CD14-positive monocyte (primary cell): ENCODE results near the gene PDE8A. TPM values are rescaled to one million over a fixed set of nuclear protein-coding genes. Genes with fewer than 3 reads are reported as not detected.

Source experiments
- DNase-seq, 3 donors: peaks; one replicate each; pipeline ENCODE4 v3.0.0-alpha.2; 2011 to 2022
- H2AFZ ChIP-seq: 2 replicates; pipeline ENCODE4 v1.6.0; 2012; ENCODE audit warnings: mild to moderate bottlenecking, low read depth, low read length, inconsistent platforms; ENCODE audit not compliant: insufficient read depth, poor library complexity, severe bottlenecking
- H3K27ac ChIP-seq, 2 donors: 1 replicate in 1 of 2; 2 replicates in 1 of 2; pipeline ENCODE4 v1.5.1; 2012 to 2013; ENCODE audit warnings: low read length in 2 of 2, control low read depth in 1 of 2, inconsistent platforms in 1 of 2, low read depth in 1 of 2, mild to moderate bottlenecking in 1 of 2
- H3K27me3 ChIP-seq, 2 donors: one replicate each; pipeline versions ENCODE4 v1.6.0 to v1.6.1; 2011 to 2013; ENCODE audit warnings: low read length in 2 of 2; ENCODE audit not compliant: control insufficient read depth in 2 of 2, insufficient read depth in 2 of 2
- H3K36me3 ChIP-seq, 2 donors: replicated peaks in 1 of 2; 1 replicate in 1 of 2; 2 replicates in 1 of 2; pipeline versions ENCODE4 v1.5.1 to v1.6.1; 2012 to 2013; ENCODE audit warnings: low read length in 2 of 2, control low read depth in 1 of 2, inconsistent platforms in 1 of 2, mild to moderate bottlenecking in 1 of 2; ENCODE audit not compliant: insufficient read depth in 2 of 2, control insufficient read depth in 1 of 2
- H3K4me1 ChIP-seq, 2 donors: 1 replicate in 1 of 2; 2 replicates in 1 of 2; pipeline versions ENCODE4 v1.5.1 to v1.6.1; 2012 to 2013; ENCODE audit warnings: low read length in 2 of 2, control low read depth in 1 of 2, inconsistent platforms in 1 of 2, mild to moderate bottlenecking in 1 of 2, moderate library complexity in 1 of 2; ENCODE audit not compliant: insufficient read depth in 2 of 2, control insufficient read depth in 1 of 2
- H3K4me2 ChIP-seq: replicated peaks from 2 replicates; pipeline ENCODE3; 2012; ENCODE audit warnings: low read length, moderate library complexity, mild to moderate bottlenecking; ENCODE audit not compliant: poor library complexity, severe bottlenecking; ENCODE audit errors: extremely low read depth
- H3K4me3 ChIP-seq, 3 experiments: fragments of 200-600 bp in 1 of 3; sonication (generic) in 1 of 3; replicated peaks in 1 of 3; 1 replicate in 2 of 3; 2 replicates in 1 of 3; pipeline ENCODE4 v1.5.1; 2011 to 2013; ENCODE audit warnings: low read length in 3 of 3, mild to moderate bottlenecking in 3 of 3, control low read depth in 2 of 3, low read depth in 2 of 3, inconsistent platforms in 1 of 3, moderate library complexity in 1 of 3
- H3K79me2 ChIP-seq: 2 replicates; pipeline ENCODE4 v1.6.0; 2012; ENCODE audit warnings: mild to moderate bottlenecking, control low read depth, inconsistent platforms, low read length, moderate library complexity; ENCODE audit not compliant: insufficient read depth
- H3K9ac ChIP-seq: 2 replicates; pipeline ENCODE4 v1.6.0; 2017; ENCODE audit warnings: low read length, mild to moderate bottlenecking; ENCODE audit not compliant: insufficient read depth, poor library complexity, severe bottlenecking
- H3K9me3 ChIP-seq, 2 donors: replicated peaks in 1 of 2; 1 replicate in 1 of 2; 2 replicates in 1 of 2; pipeline versions ENCODE4 v1.5.1 to v1.6.1; 2012 to 2013; ENCODE audit warnings: low read length in 2 of 2, control low read depth in 1 of 2; ENCODE audit not compliant: control insufficient read depth in 1 of 2, insufficient read depth in 1 of 2
- H4K20me1 ChIP-seq: 2 replicates; pipeline ENCODE4 v1.6.0; 2012; ENCODE audit warnings: mild to moderate bottlenecking, low read length, control low read depth, moderate library complexity; ENCODE audit not compliant: insufficient read depth
- H3K27ac Mint-ChIP-seq, 7 donors: one replicate each; pipeline ENCODE4 v1.8.0; 2020; ENCODE audit warnings: mild to moderate bottlenecking in 7 of 7, mixed read lengths in 7 of 7, moderate library complexity in 6 of 7, inconsistent platforms in 2 of 7
- H3K27me3 Mint-ChIP-seq, 3 donors: one replicate each; pipeline ENCODE4 v1.8.0; 2021 to 2022; ENCODE audit warnings: low read depth in 3 of 3, mild to moderate bottlenecking in 3 of 3, mixed read lengths in 3 of 3, moderate library complexity in 3 of 3, inconsistent platforms in 1 of 3
- H3K36me3 Mint-ChIP-seq, 2 donors: one replicate each; pipeline ENCODE4 v1.8.0; 2020; ENCODE audit warnings: mixed read lengths in 2 of 2, inconsistent platforms in 1 of 2, mild to moderate bottlenecking in 1 of 2
- H3K4me1 Mint-ChIP-seq: one replicate; pipeline ENCODE4 v1.8.0; 2020; ENCODE audit warnings: mild to moderate bottlenecking, mixed read lengths
- H3K4me3 Mint-ChIP-seq, 2 donors: one replicate each; pipeline ENCODE4 v1.8.0; 2020; ENCODE audit warnings: mild to moderate bottlenecking in 2 of 2, mixed read lengths in 2 of 2, moderate library complexity in 1 of 2
- H3K9me3 Mint-ChIP-seq, 7 donors: one replicate each; pipeline ENCODE4 v1.8.0; 2020 to 2022; ENCODE audit warnings: mixed read lengths in 7 of 7, mild to moderate bottlenecking in 6 of 7, moderate library complexity in 6 of 7, inconsistent platforms in 2 of 7
- WGBS: methylation state at CpG from one replicate; pipeline ENCODE4 v1.1.5; 2013; ENCODE audit warnings: missing lambda C conversion rate; ENCODE audit not compliant: insufficient coverage; 5-methylcytosine and 5-hydroxymethylcytosine counted together
- intact Hi-C, 2 donors: fragments of 100-400 bp; cut with micrococcal nuclease; formaldehyde crosslinking; loops; one replicate each; pipeline versions ENCODE4 v1.15.0 to v1.15.1; 2023
- polyA plus RNA-seq, 3 donors: library from polyadenylated mRNA; depleted of rRNA in 1 of 3; unstranded in 2 of 3; stranded (reverse) in 1 of 3; fragments of 300-500 nt in 2 of 3; fragments of >200 nt in 1 of 3; fragmentation: Illumina TruSeq in 2 of 3; gene quantifications; 1 replicate in 2 of 3; 2 replicates in 1 of 3; pipeline ENCODE4 v1.2.3, GENCODE V29; 2012 to 2021
- TF ChIP-seq, protein P1 (sequence below): fragments of 200-600 bp; IDR thresholded peaks from one replicate; pipeline ENCODE4 v1.8.0; 2022; ENCODE audit warnings: antibody characterized with exemption, mild to moderate bottlenecking

PDE8A gene
- polyA plus RNA-seq, 3 donors: 2.8 to 33.4 (median 4.9) TPM

- peaks cover 58% of the 10 kb centered on the region for H4K20me1 ChIP-seq
- TF ChIP-seq, protein P1, sequence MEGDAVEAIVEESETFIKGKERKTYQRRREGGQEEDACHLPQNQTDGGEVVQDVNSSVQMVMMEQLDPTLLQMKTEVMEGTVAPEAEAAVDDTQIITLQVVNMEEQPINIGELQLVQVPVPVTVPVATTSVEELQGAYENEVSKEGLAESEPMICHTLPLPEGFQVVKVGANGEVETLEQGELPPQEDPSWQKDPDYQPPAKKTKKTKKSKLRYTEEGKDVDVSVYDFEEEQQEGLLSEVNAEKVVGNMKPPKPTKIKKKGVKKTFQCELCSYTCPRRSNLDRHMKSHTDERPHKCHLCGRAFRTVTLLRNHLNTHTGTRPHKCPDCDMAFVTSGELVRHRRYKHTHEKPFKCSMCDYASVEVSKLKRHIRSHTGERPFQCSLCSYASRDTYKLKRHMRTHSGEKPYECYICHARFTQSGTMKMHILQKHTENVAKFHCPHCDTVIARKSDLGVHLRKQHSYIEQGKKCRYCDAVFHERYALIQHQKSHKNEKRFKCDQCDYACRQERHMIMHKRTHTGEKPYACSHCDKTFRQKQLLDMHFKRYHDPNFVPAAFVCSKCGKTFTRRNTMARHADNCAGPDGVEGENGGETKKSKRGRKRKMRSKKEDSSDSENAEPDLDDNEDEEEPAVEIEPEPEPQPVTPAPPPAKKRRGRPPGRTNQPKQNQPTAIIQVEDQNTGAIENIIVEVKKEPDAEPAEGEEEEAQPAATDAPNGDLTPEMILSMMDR: no peak
- peaks cover 3 to 12% (median 5%) of the 10 kb centered on the region in 7 donors for H3K9me3 Mint-ChIP-seq
- no peak overlapping the region for H3K9ac ChIP-seq
- H3K4me1 Mint-ChIP-seq: peaks cover 7% of the 10 kb centered on the region
- no peaks in the 10 kb centered on the region for H3K27me3 ChIP-seq
- H3K27ac ChIP-seq: no peak overlapping the region
- H3K79me2 ChIP-seq: peaks cover 16% of the 10 kb centered on the region
- H3K27ac Mint-ChIP-seq: no peak overlapping the region
- no peak overlapping the region for H3K4me3 Mint-ChIP-seq
- H3K27me3 Mint-ChIP-seq: no peaks in the 10 kb centered on the region
- H3K9me3 ChIP-seq: no peaks in the 10 kb centered on the region
- no peaks in the 10 kb centered on the region for H3K4me1 ChIP-seq
- H3K36me3 ChIP-seq: no peaks in the 10 kb centered on the region
- intact Hi-C loops: loop anchor here in 1 of 2 donors (5.0 kb wide), 1 partner anchor 98 kb away; no protein-coding TSS in a partner anchor
- no peak overlapping the region for H3K4me2 ChIP-seq
- no peak for DNase-seq
- no peak overlapping the region for H3K4me3 ChIP-seq
- peaks cover 0 to under 1% of the 10 kb centered on the region in 2 donors for H3K36me3 Mint-ChIP-seq
- H2AFZ ChIP-seq: no peak overlapping the region
These were observed 68.1 kb downstream of the PDE8A start for GRCh38 chr15:85049805-85050204.

- no peaks in the 10 kb centered on the region for H3K27me3 ChIP-seq
- no peaks in the 10 kb centered on the region for H3K4me1 ChIP-seq
- peaks cover 8 to 21% of the 10 kb centered on the region in 2 donors for H3K36me3 Mint-ChIP-seq
- H3K36me3 ChIP-seq: peaks cover 0 to 6% of the 10 kb centered on the region in 2 donors
- H3K9me3 ChIP-seq: peaks cover 9 to 19% of the 10 kb centered on the region in 2 donors
- no peak overlapping the region for H3K9ac ChIP-seq
- no peak for DNase-seq
- H3K27me3 Mint-ChIP-seq: no peaks in the 10 kb centered on the region
- H3K79me2 ChIP-seq: peaks cover 30% of the 10 kb centered on the region
- TF ChIP-seq, protein P1: no peak
- H3K4me3 ChIP-seq: no peak overlapping the region
- H3K27ac Mint-ChIP-seq: no peak overlapping the region
- no CpG with 5 or more reads among the region's 2 CpGs for WGBS
- H3K4me3 Mint-ChIP-seq: no peak overlapping the region
- no peak overlapping the region for H2AFZ ChIP-seq
- H3K4me1 Mint-ChIP-seq: peaks cover 6% of the 10 kb centered on the region
- no peak overlapping the region for H3K4me2 ChIP-seq
- H3K27ac ChIP-seq: no peak overlapping the region
- H4K20me1 ChIP-seq: peaks cover 29% of the 10 kb centered on the region
- intact Hi-C loops: no loop called here
- peaks cover 16 to 47% (median 34%) of the 10 kb centered on the region in 7 donors for H3K9me3 Mint-ChIP-seq
These were observed 78.1 kb downstream of the PDE8A start for GRCh38 chr15:85059734-85060133.
